HFF-Myc (cell line): Measurements from ENCODE around the gene XIRP1.

ENCODE experiments used
- DNase-seq: peaks from one replicate; pipeline ENCODE4 v3.0.0-alpha.2; 2011; ENCODE audit warnings: low read depth; ENCODE audit errors: extremely low read depth
- H3K4me3 ChIP-seq: replicated peaks from 2 replicates; pipeline ENCODE4 v1.5.1; 2011; ENCODE audit warnings: low read depth, mild to moderate bottlenecking, control low read depth, low read length
- CTCF ChIP-seq: IDR thresholded peaks from 2 replicates; pipeline ENCODE4 v1.5.1; 2012; ENCODE audit warnings: mild to moderate bottlenecking, low read depth, low read length, control low read depth; ENCODE audit errors: missing control alignments

The XIRP1 gene

GRCh38 chr3:39203860-39204259 lies 11.5 kb upstream of the XIRP1 start:
- DNase-seq = no peak
- H3K4me3 ChIP-seq = no peak overlapping the region
- no peak for TF ChIP-seq CTCF

DNA sequence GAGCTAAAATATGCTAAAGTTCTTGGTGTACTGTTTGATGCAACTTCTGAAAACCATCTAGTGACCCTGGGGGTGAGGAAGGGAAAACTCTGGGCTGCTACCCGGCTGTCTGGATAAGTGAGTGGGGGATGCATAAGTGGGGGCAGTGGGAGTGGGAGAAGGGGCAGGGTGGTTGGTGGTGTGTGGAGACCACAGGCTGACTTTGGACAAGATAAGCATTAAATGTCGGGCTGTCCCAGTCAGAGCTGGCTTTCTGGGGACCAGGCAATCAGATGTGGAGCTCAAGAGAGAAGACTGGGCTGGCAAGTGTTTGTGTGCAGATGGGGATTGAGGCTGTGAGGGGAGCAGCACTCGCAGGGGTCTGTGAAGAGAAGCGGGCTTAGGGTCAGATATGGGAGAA lies 11.0 kb upstream of the XIRP1 start:
- TF ChIP-seq CTCF = no peak
- no peak overlapping the region for H3K4me3 ChIP-seq
- no peak for DNase-seq

DNA sequence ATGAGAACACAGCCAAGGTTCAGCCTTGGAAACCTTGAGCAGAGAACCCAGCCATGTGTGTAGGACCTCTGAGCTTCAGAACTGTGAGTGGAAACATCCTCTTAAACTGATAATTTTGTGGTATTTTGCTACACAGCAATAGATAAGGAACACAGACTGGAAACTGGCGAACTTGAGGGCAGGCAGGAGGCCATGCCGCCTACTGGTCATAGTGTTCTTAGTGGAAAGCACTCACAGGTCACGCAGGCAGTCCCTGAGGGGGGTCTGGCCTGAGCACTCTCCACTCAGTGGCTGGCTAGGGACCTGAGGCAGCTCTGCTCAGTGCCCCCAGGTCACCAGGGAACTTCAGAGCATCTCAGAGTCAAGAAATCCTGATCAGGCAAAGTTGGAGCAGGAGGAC lies 9.7 kb upstream of the XIRP1 start:
- H3K4me3 ChIP-seq = no peak overlapping the region
- TF ChIP-seq CTCF = no peak
- no peak for DNase-seq

- DNase-seq = no peak
- H3K4me3 ChIP-seq = no peak overlapping the region
- no peak for TF ChIP-seq CTCF
These were observed 4.4 kb upstream of the XIRP1 start for GRCh38 chr3:39196671-39197356.

DNA sequence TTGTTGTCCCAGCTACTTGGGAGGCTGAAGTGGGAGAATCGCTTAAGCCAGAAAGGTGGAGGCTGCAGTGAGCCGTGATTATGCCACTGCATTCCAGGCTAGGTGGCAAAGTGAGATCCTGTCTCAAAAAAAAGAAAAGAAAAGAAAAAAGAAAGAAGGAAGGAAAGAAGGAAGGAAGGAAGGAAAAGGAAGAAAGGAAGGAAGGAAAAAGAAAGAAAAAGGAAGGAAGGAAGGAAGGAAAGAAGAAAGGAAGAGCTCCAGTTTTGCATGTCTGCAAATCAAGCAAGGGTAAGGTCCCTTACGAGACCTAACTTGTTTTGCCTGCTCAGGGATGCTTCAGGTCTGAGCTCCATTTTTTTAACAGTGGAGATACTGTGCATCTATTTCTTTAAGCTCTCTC lies 3.6 kb upstream of the XIRP1 start:
- TF ChIP-seq CTCF = no peak

DNA sequence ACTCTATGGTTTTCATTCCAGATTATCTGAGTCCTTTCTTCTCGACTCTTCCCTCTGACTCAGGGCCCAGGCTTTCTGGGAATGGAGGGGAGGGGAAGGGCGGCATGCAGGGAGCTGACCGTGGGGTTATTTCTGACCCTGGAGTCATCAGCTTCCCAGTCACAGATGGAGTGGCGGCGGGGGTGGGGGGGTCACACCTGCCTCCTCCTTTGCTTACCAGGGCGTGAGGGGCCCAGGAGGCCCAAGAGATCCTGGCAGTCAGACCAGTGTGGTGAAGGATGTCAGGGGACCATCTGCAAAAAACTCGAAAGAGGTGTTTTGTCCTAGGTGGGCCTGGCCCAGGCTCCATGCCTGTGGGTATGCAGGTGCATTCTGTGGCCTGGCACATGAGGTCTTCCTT lies 996 bp upstream of the XIRP1 start:
- no peak overlapping the region for H3K4me3 ChIP-seq
- DNase-seq = no peak
- TF ChIP-seq CTCF = no peak

More for the DNA sequence above, 3.6 kb upstream of the XIRP1 start:
- DNase-seq = no peak
- H3K4me3 ChIP-seq = no peak overlapping the region

- no peak for TF ChIP-seq CTCF
- H3K4me3 ChIP-seq = no peak overlapping the region
- DNase-seq = no peak
These were observed 622 bp downstream of the XIRP1 start for GRCh38 chr3:39191773-39192172.
